Epithelial cell of prostate (primary cell): Measurements from ENCODE around the gene TMEM259.

Experiments used
- DNase-seq: peaks from one replicate; pipeline ENCODE4 v3.0.0-alpha.2; 2011; ENCODE audit warnings: low read depth, low spot score
- H3K27ac ChIP-seq: fragments of 450-650 bp; 2 replicates; pipeline ENCODE4 v1.5.1; 2017; ENCODE audit warnings: mild to moderate bottlenecking

Gene TMEM259

GRCh38 chr19:1055886-1056620 is 35.1 kb upstream of the TMEM259 start:
- DNase-seq = no peak

GRCh38 chr19:1055028-1055425 is 34.1 kb upstream of the TMEM259 start:
- no peak for DNase-seq
- no peak overlapping the region for H3K27ac ChIP-seq

More at GRCh38 chr19:1055886-1056620, 35.1 kb upstream of the TMEM259 start:
- H3K27ac ChIP-seq = no peak overlapping the region

GRCh38 chr19:1054102-1055027 is 33.4 kb upstream of the TMEM259 start:
- no peak for DNase-seq
- H3K27ac ChIP-seq = no peak overlapping the region

GRCh38 chr19:1053176-1054101 is 32.5 kb upstream of the TMEM259 start:
- no peak overlapping the region for H3K27ac ChIP-seq
- no peak for DNase-seq

- H3K27ac ChIP-seq = no peak overlapping the region
- DNase-seq = no peak
Measured at GRCh38 chr19:1052349-1052975, 31.5 kb upstream of the TMEM259 start.

- DNase-seq = no peak
- H3K27ac ChIP-seq = no peak overlapping the region
Measured at GRCh38 chr19:1051791-1052190, 30.9 kb upstream of the TMEM259 start.

- DNase-seq = no peak
- no peak overlapping the region for H3K27ac ChIP-seq
Measured at GRCh38 chr19:1050989-1051788, 30.3 kb upstream of the TMEM259 start.

GRCh38 chr19:1049800-1050199 is 28.9 kb upstream of the TMEM259 start:
- no peak for DNase-seq
- no peak overlapping the region for H3K27ac ChIP-seq

GRCh38 chr19:1049106-1049505 is 28.2 kb upstream of the TMEM259 start:
- DNase-seq = no peak
- H3K27ac ChIP-seq = no peak overlapping the region

- H3K27ac ChIP-seq = no peak overlapping the region
- no peak for DNase-seq
Measured at GRCh38 chr19:1047696-1048147, 26.8 kb upstream of the TMEM259 start.

- DNase-seq = no peak
- H3K27ac ChIP-seq = no peak overlapping the region
Measured at GRCh38 chr19:1046836-1047695, 26.1 kb upstream of the TMEM259 start.

- DNase-seq = no peak
- no peak overlapping the region for H3K27ac ChIP-seq
Measured at GRCh38 chr19:1046117-1046626, 25.2 kb upstream of the TMEM259 start.

- DNase-seq = no peak
Measured at GRCh38 chr19:1045247-1045603, 24.3 kb upstream of the TMEM259 start.

GRCh38 chr19:1042689-1043511 is 22.0 kb upstream of the TMEM259 start:
- no peak overlapping the region for H3K27ac ChIP-seq
- no peak for DNase-seq

More at GRCh38 chr19:1045247-1045603, 24.3 kb upstream of the TMEM259 start:
- no peak overlapping the region for H3K27ac ChIP-seq

GRCh38 chr19:1041835-1042685 is 21.1 kb upstream of the TMEM259 start:
- no peak for DNase-seq
- H3K27ac ChIP-seq = no peak overlapping the region

- H3K27ac ChIP-seq = no peak overlapping the region
- DNase-seq = no peak
Measured at GRCh38 chr19:1041272-1041834, 20.4 kb upstream of the TMEM259 start.
